NOMO-1 treated with DMSO at 0.1 percent for 48 hours (cell line): ENCODE data around the gene FBXO8.
"Not testable (repeated sequence)": the region's sequence is repeated elsewhere in the genome, so short reads cannot be mapped to it uniquely, and the experiment has no call there.

ENCODE experiments used
- DNase-seq: peaks from one replicate; lab custom pipeline; 2025; ENCODE audit not compliant: unreplicated experiment; lab: John Stamatoyannopoulos, UW

Gene FBXO8

GRCh38 chr4:174283507-174284471 lies at the start of gene FBXO8, which contains the start of gene CEP44:
FBXO8 (minus strand) TSS chr4:174283667; CDS start chr4:174263092, 20,575 bp downstream.
CEP44 (plus strand) TSS chr4:174283911; CDS start chr4:174299122, 15,211 bp downstream.
- DNase-seq: peak; percentile 76

DNA sequence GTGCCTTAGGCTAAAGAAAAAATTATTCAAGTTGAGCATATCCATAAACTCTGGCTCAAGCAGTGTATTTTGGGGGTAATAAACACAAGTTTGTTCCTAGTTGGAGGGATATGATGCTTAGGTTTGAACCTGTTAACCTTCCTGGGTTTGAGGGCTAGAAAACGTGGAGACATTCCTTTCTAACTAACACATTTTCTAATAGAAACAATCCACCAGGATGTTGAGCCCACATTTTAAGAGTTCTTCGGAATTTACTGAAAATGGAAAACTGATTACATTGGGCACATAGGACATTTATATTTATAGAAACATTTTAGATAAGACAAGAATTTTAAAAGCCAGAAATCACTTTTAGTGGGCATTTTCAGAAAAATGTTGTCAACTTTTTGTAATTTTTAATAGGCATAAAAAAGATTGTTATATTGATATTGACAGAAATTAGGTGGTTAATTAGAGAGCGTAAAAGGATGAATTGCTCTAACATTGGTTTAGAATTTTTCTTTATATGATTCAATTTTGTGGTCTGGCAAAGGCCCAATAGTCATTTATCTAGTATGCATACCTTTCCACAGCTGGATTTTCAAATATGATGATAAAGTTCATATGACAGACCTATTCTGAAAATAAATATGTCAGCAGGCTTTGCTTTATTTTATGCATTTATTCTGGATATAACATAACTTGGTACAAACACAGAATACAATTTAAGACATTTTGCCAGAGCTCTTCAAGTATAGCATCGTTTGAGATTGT lies 49.5 kb upstream of the FBXO8 start:
- DNase-seq: no peak

DNA sequence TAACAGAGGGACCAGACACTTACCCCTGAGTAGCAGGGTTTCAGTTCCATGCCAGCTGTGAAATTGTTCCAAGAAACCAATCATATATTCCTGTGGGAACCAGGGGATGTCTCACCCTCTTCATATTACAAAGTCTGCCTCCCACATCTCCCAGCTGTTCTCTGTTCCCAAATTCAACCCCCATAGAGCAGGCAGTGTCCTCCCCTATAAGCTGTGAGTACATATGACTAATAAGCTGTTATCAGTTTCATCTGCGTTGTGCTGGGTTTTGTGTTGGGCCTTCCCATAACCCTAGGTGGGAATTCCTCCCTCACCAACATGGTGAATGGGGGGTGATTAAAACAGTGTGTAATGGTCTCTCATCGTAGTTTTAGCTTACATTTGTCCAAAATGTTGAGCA lies 41.3 kb upstream of the FBXO8 start:
- no peak for DNase-seq

GRCh38 chr4:174324236-174324635 lies 40.8 kb upstream of the FBXO8 start:
- DNase-seq: no peak

DNA sequence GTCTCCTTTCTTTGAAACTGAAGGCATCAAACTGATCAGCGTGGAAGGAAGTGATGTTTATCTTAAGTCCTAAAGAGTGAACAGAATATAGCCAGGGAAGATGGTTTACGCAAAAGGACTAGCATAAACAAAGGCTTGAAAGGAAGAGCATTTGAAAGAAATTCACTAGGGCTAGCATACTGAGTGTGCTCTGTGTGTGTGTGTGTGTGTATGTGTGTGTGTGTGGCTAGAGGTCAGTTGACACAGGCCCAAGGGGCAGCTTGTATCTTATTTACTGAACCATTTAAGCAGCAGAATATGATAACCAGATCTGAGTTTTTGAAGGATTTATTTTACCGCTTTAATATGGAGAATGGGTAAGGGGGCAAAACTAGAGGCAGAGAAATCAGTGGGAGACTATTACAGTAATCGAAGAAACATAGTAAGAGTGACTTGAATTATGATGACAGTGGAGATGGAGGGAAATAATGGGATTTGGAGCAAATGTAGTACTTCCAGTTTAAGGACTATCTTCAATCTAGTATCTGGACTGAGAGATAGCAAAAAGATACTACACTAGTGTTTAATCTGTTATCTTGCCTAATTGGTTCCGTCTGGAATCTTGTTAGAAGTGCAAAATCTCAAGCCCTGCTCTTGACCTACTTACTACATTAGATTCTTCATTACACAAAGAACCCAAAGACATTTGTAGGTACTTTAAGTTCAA lies 37.2 kb upstream of the FBXO8 start:
- DNase-seq: no peak

DNA sequence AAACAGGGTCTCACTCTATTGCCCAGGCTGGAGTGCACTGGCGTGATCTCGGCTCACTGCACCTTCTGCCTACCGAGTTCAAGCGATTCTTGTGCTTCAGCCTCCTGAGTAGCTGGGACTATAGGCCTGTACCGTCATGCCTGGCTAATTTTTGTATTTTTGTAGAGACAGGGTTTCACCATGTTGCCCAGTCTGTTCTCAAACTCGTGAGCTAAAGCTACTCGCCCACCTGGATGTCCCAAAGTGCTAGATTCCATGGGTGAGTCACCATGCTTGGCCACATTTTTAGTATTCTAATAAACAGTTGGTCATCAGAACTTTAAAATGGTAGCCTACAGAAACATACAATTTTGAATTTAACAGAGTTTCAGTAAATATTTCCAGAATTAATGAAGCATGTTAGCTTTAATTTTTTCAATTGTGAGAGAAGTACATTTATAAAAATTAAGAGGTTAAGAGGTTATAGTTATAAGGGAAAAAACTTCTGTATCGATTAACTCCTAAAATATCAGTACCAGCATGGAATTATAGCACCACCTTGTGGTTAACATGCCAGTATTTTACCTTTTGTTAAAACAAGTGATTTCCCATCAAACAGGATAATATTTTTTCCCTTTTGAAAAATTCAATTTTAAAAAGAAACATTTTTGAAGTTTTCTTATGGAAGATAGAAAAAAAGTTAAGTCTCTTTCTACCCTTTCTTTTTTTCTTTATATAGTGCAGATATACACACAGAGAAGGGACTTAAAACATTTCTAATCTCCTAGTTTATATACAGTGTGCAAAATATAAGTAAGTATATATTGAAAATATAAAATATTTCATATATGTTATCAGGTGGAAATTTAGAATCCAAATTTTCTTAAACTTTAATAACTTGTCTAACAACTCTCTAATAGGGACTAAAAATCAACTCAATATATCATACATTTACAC lies 35.6 kb upstream of the FBXO8 start:
- peak; percentile 24 for DNase-seq

DNA sequence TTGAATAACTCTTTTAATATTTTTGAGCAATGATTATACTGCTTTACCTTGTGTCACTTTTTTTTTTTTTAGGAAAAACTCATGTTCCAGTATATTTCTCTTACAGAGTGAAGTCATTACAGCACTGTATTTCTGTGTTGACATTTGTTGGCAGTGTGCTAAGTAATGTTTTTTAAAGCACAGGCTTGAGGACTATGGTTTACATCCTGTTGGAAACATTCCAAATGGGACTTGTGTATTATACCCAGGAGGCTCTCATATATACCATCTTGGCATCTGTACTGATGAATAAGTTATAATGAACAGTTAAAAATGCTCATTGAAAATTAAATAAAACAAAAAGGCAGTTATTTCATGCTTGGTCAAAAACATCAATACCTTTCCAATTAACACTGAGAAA lies 34.1 kb upstream of the FBXO8 start:
- DNase-seq: no peak

- DNase-seq: no peak
Observed at GRCh38 chr4:174316954-174317353, 33.5 kb upstream of the FBXO8 start.

GRCh38 chr4:174316546-174316945 lies 33.1 kb upstream of the FBXO8 start:
- no peak for DNase-seq

GRCh38 chr4:174314770-174315169 lies 31.3 kb upstream of the FBXO8 start:
- DNase-seq: peak; percentile 2

- DNase-seq: no peak
Observed at GRCh38 chr4:174314274-174314673, 30.8 kb upstream of the FBXO8 start.

DNA sequence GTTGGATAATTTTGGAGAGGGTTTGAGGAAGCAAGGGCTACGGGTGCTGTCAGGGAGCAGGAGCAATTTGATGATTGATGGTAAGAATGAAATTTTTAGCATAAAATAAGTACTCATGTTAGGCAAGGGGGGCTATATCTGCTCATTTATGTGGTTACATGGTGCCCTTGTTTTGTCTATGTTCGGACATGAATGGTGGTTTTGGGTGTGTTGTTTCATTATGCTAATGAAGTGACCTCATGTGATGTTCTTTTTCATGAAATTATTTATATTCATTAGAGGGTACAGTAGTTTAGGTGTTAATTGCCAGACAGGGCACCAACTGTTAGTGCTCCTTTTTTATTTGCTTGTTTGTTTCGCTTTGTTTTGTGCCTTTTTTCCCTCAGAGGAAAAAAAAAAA lies 29.5 kb upstream of the FBXO8 start:
- DNase-seq: no peak

DNA sequence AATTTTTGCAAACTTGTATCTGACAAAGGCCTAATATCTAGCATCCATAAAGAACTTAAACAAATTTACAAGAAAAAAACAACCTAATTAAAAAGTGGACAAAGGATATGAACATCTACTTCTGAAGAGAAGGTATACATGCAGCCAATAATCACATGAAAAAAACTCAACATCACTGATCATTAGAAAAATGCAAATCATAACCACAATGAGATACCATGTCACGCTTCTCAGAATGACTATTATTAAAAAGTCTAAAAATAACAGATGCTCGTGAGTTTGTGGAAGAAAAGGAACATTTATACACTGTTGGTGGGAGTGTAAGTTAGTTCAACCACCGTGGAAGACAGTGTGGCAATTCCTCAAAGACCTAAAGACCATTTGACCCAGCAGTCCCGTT lies 24.2 kb upstream of the FBXO8 start:
- DNase-seq: no peak

- DNase-seq: no peak
Observed at GRCh38 chr4:174305961-174306360, 22.5 kb upstream of the FBXO8 start.

- no peak for DNase-seq
Observed at GRCh38 chr4:174304664-174305063, 21.2 kb upstream of the FBXO8 start.

DNA sequence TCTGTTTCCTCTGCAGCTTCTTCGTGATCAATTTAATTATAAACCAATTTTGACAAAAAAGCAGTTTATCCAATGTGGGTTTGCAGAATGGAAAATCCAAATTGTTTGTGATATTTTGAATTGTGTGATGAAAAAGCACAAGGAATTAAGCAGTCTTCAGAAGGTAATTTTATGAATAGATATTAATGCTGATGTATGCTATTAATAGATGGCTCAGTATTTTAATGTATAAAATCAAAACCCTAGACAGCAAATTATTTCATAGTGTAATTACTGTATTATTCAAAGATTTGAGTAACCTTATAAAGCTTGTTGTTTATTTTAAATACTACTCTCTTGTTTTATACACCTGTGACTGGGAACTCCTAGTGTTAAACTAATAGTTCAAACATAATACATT lies 20.2 kb upstream of the FBXO8 start:
- DNase-seq: no peak

DNA sequence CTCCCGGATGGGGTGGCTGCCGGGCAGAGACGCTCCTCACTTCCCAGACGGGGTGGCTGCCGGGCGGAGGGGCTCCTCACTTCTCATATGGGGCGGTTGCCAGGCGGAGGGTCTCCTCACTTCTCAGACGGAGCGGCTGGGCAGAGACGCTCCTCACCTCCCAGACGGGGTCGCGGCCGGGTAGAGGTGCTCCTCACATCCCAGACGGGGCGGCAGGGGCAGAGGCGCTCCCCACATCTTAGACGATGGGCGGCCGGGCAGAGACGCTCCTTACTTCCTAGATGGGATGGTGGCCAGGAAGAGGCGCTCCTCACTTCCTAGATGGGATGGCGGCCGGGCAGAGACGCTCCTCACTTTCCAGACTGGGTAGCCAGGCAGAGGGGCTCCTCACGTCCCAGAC lies 11.7 kb upstream of the FBXO8 start:
- not testable (repeated sequence) for DNase-seq

GRCh38 chr4:174294641-174295040 lies 11.2 kb upstream of the FBXO8 start:
- DNase-seq: not testable (repeated sequence)

GRCh38 chr4:174292473-174292872 lies 9.0 kb upstream of the FBXO8 start:
- DNase-seq: no peak

GRCh38 chr4:174286870-174287269 lies 3.4 kb upstream of the FBXO8 start:
- DNase-seq: no peak
